A549 (cell line): ENCODE results near the gene PRKAG3. TPM values are rescaled to one million over a fixed set of nuclear protein-coding genes. Genes with fewer than 3 reads are reported as not detected.
A peak's percentile ranks its signal among the peaks of the same experiment; 100 is the strongest.

Experiments
- ATAC-seq, 2 experiments: fragments of 200-7000 bp in 1 of 2; fragments of >200 bp in 1 of 2; cut with Nextera tagmentation in 1 of 2; cut with Tn5 transposase in 1 of 2; 3 replicates each; pipeline versions ENCODE4 v1.8.0 to v1.9.1; 2018 to 2020; ENCODE audit warnings: mild to moderate bottlenecking in 1 of 2, moderate library complexity in 1 of 2
- CTCF ChIA-PET: fragments of 300-600 bp; sonication (Branson Sonifier 250); formaldehyde crosslinking; extraction: SDS; loops from one replicate; lab custom pipeline; 2021; ENCODE audit warnings: antibody characterized with exemption, inconsistent platforms; lab: Yijun Ruan, JAX
- POLR2A ChIA-PET: fragments of 350-600 bp; formaldehyde crosslinking; extraction: SDS; loops from one replicate; lab custom pipeline; 2021; ENCODE audit warnings: antibody characterized with exemption, inconsistent platforms; lab: Yijun Ruan, JAX
- DNase-seq, 2 experiments: peaks; one replicate each; pipeline versions ENCODE4 v3.0.0 to v3.0.0-alpha.2; 2011 to 2016; ENCODE audit warnings: low read depth in 1 of 2, low spot score in 1 of 2
- FAIRE-seq: peaks from 2 replicates; lab custom pipeline; 2011; peaks lifted over from hg19 to GRCh38; lab: Jason Lieb, UNC
- H3K27ac ChIP-seq, 2 experiments: fragments of >200 bp; sonication (Bioruptor Twin); formaldehyde crosslinking; 3 replicates each; pipeline ENCODE4 v1.5.1; 2016 to 2017
- H3K4me1 ChIP-seq: fragments of >200 bp; sonication (Bioruptor Twin); formaldehyde crosslinking; 3 replicates; pipeline ENCODE4 v1.6.1; 2016
- H3K4me2 ChIP-seq: fragments of >200 bp; sonication (Bioruptor Twin); formaldehyde crosslinking; 3 replicates; pipeline ENCODE4 v1.6.1; 2016
- H3K4me3 ChIP-seq: fragments of >200 bp; sonication (Bioruptor Twin); formaldehyde crosslinking; 3 replicates; pipeline ENCODE4 v1.5.1; 2016
- H3K9me3 ChIP-seq: fragments of >200 bp; sonication (Bioruptor Twin); formaldehyde crosslinking; 3 replicates; pipeline ENCODE4 v1.6.1; 2016
- CBX2 ChIP-seq: fragments of 200-600 bp; sonication (generic); IDR thresholded peaks from 2 replicates; pipeline ENCODE4 v1.6.1; 2016; ENCODE audit warnings: low read depth, mild to moderate bottlenecking, borderline replicate concordance
- CBX8 ChIP-seq: fragments of 200-600 bp; sonication (generic); IDR thresholded peaks from 2 replicates; pipeline ENCODE4 v1.6.1; 2016
- CHD4 ChIP-seq: fragments of 200-600 bp; sonication (generic); IDR thresholded peaks from 2 replicates; pipeline ENCODE4 v1.6.1; 2016; ENCODE audit warnings: antibody characterized with exemption, mild to moderate bottlenecking, borderline replicate concordance
- EP300 ChIP-seq, 2 experiments: fragments of >200 bp; sonication (Bioruptor Twin); formaldehyde crosslinking; IDR thresholded peaks; 2 replicates in 1 of 2; 3 replicates in 1 of 2; pipeline ENCODE4 v1.6.1; 2016 to 2017
- FOXS1 ChIP-seq: fragments of 250-450 bp; sonication (Bioruptor Pico); IDR thresholded peaks from 2 replicates; pipeline ENCODE4 v1.5.0; 2020; ENCODE audit warnings: mild to moderate bottlenecking, moderate library complexity
- HEYL ChIP-seq: fragments of 250-450 bp; sonication (Bioruptor Pico); IDR thresholded peaks from 2 replicates; pipeline ENCODE4 v1.8.0; 2021; ENCODE audit warnings: mild to moderate bottlenecking, moderate library complexity
- HOXB13 ChIP-seq: fragments of 250-450 bp; sonication (Bioruptor Pico); IDR thresholded peaks from 2 replicates; pipeline ENCODE4 v1.5.0; 2020; ENCODE audit warnings: low read depth, mild to moderate bottlenecking, moderate library complexity
- KDM1A ChIP-seq: fragments of 200-600 bp; sonication (generic); IDR thresholded peaks from 2 replicates; pipeline ENCODE4 v1.6.1; 2016; ENCODE audit warnings: low read depth, mild to moderate bottlenecking
- MAFK ChIP-seq: fragments of 450-650 bp; IDR thresholded peaks from 2 replicates; pipeline ENCODE4 v1.6.1; 2014; ENCODE audit not compliant: partially characterized antibody
- MAZ ChIP-seq: fragments of 150-350 bp; IDR thresholded peaks from 2 replicates; pipeline ENCODE4 v1.6.1; 2014; ENCODE audit warnings: antibody characterized with exemption, low read depth, low read length, borderline replicate concordance
- NPAS2 ChIP-seq: fragments of 250-450 bp; sonication (Bioruptor Pico); IDR thresholded peaks from 2 replicates; pipeline ENCODE4 v1.8.0; 2022; ENCODE audit warnings: mild to moderate bottlenecking, moderate library complexity, borderline replicate concordance
- RCOR1 ChIP-seq: fragments of 150-350 bp; IDR thresholded peaks from 2 replicates; pipeline ENCODE4 v1.6.1; 2014; ENCODE audit warnings: antibody characterized with exemption, low read length, low read depth
- RNF2 ChIP-seq: fragments of 200-600 bp; sonication (generic); IDR thresholded peaks from 2 replicates; pipeline ENCODE4 v1.6.1; 2016; ENCODE audit warnings: low read depth, mild to moderate bottlenecking, antibody characterized with exemption, moderate library complexity, borderline replicate concordance
- SREBF2 ChIP-seq: fragments of 450-650 bp; IDR thresholded peaks from 2 replicates; pipeline ENCODE4 v1.6.1; 2014; ENCODE audit warnings: mild to moderate bottlenecking, moderate library complexity
- ZC3H11A ChIP-seq: fragments of 450-650 bp; IDR thresholded peaks from 2 replicates; pipeline ENCODE4 v1.6.1; 2014; ENCODE audit warnings: antibody characterized with exemption, mild to moderate bottlenecking
- WGBS: methylation state at CpG from one replicate; pipeline ENCODE4 v1.1.6; 2017; ENCODE audit errors: missing lambda C conversion rate; 5-methylcytosine and 5-hydroxymethylcytosine counted together
- polyA plus RNA-seq, 4 experiments: library from polyadenylated mRNA; depleted of rRNA in 3 of 4; stranded (reverse); fragments of >200 nt; fragmentation: RNase III in 1 of 4; extraction: RNeasy Plus Mini Kit Qiagen cat#74134 plus additional on column Dnase treatment in 1 of 4; gene quantifications; 2 replicates in 3 of 4; 3 replicates in 1 of 4; pipeline ENCODE4 v1.2.3, GENCODE V29; 2011 to 2017
- TF ChIP-seq, protein P1 (sequence below): fragments of 250-450 bp; sonication (Bioruptor Pico); IDR thresholded peaks from 2 replicates; pipeline ENCODE4 v1.5.0; 2020; ENCODE audit warnings: low read depth, mild to moderate bottlenecking, moderate library complexity
- TF ChIP-seq, protein P2 (sequence below): fragments of >200 bp; sonication (Bioruptor Twin); formaldehyde crosslinking; IDR thresholded peaks from 3 replicates; pipeline ENCODE4 v1.6.1; 2016

Gene PRKAG3
- polyA plus RNA-seq, 2 of the 4 experiments (the other 2 are of a cell fraction) = not detected

DNA sequence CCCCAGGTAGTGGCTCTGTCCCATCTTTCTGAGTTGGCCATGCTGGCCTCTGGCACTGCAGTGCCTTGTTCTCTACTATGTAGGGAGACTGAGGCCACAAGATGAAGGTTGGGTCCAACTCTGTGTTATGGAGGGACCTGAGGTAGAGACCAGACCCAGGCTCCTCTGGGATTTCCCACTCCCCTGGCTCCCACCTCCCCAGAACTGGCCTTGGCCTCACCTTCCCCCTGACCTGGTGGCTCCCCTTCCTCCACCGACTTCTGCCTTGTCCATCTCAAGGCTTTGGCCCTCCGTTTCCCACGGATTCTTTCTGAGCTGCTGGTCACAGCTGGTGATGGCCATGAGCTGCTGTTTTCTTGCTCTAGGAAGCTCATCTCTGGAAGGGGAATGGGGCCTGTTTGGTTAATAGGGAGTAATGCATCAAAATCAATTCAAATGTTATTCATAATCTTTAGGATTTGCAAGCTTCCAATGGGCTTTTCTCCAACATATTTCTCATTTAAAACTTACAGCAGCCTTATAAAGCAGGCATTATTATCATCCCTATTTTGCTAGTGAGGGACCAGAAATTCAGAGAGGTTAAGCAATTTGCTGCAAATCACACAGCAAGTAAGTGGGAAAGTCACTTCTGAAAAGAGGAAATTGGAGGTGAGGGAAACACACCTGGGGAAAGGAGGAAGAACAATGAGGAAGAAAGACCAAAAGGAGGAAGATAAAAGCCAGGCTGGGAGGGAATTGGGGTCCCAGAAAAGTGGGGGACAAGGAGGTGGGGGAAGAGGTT is 887 bp downstream of the PRKAG3 start:
- no peak for ATAC-seq
- Histone ChIP-seq H3K4me3 (no peak overlapping the region), H3K4me2 (no peak overlapping the region), H3K9me3 (no peaks in the 10 kb centered on the region), H3K27ac (no peak overlapping the region), H3K4me1 (peaks cover 8% of the 10 kb centered on the region; the same call in 2 of the 3 replicates)
- no peak for FAIRE-seq
- POLR2A ChIA-PET = no interaction called here
- WGBS = 93% methylated on average over 3 of the region's 3 CpGs
- TF ChIP-seq KDM1A (0 out of 2 replicates have a peak, but pooled peaks have one; percentile 16), CBX8 (no peak)
- CTCF ChIA-PET = interaction anchor here (0.7 to 5.0 kb wide), 5 partner anchors 12 to 120 kb away, joined by 3 to 22 read pairs (median 5); partner anchors contain the start of gene TTLL4
- DNase-seq = no peak

DNA sequence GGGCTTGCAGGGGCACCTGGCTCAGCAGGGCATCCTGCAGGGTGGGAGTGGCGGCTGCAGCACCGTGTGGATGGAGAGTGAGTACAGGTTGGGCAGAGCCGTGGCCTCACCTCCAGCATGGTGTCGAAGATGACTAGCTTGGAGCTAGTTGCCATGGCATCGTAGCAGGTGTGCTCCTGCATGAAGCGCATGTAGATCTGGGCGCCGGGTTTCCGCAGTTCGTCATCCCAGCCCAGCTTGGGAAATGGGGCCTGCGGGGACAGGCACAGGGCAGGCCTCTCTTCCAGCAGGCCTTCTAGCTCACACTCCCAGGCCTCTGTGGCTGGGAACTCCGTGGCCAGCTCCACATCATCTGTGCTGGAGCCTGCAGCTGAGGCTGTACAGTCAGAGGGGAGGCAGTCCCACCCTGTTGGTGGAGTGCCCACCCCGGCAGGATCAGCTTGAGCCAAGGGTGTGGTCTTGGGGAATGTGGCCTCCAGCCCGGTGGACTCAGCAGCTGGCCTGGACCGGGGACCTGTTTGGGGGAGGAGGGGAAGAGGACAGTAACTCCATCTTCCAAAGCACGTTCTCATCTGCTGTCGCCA is 1.6 kb downstream of the PRKAG3 start:
- Histone ChIP-seq H3K27ac (no peak overlapping the region), H3K4me3 (no peak overlapping the region), H3K9me3 (no peaks in the 10 kb centered on the region), H3K4me2 (no peak overlapping the region), H3K4me1 (peaks cover 8% of the 10 kb centered on the region; the same call in 2 of the 3 replicates)
- ChIA-PET CTCF (interaction anchor here (1.0 to 2.6 kb wide), 4 partner anchors 13 to 120 kb away, joined by 3 to 8 read pairs (median 4); partner anchors contain the start of gene TTLL4), POLR2A (no interaction called here)
- DNase-seq = no peak
- no peak for FAIRE-seq
- TF ChIP-seq MAFK (no peak), HEYL (no peak), MAZ (no peak), RNF2 (no peak), CHD4 (no peak), RCOR1 (no peak), NPAS2 (CRISPR knock-in tag) (no peak), ZC3H11A (no peak), EP300 (IDR thresholded peaks at IDR 0.05) (no peak), FOXS1 (CRISPR knock-in tag) (no peak)
- TF ChIP-seq, protein P1, sequence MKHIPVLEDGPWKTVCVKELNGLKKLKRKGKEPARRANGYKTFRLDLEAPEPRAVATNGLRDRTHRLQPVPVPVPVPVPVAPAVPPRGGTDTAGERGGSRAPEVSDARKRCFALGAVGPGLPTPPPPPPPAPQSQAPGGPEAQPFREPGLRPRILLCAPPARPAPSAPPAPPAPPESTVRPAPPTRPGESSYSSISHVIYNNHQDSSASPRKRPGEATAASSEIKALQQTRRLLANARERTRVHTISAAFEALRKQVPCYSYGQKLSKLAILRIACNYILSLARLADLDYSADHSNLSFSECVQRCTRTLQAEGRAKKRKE = no peak
- no peak for ATAC-seq
- WGBS = 85% methylated on average over 16 of the region's 17 CpGs

DNA sequence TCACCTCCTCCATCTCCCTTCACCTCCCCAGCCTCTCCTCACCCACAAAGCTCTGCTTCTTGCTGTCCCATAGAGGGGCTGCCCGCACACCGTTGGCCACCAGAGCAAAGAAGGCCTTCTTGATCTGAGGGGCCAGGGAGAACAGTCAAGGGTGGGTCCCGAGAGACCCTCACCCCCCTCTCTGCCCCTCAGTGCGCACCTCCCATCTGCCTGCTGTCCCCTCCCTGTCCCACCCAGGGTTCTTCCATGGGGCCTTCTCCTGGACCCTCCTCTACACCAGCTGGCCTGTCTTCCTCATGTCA is 3.2 kb downstream of the PRKAG3 start:
- TF ChIP-seq HOXB13 (CRISPR knock-in tag) = no peak
- TF ChIP-seq, protein P2, sequence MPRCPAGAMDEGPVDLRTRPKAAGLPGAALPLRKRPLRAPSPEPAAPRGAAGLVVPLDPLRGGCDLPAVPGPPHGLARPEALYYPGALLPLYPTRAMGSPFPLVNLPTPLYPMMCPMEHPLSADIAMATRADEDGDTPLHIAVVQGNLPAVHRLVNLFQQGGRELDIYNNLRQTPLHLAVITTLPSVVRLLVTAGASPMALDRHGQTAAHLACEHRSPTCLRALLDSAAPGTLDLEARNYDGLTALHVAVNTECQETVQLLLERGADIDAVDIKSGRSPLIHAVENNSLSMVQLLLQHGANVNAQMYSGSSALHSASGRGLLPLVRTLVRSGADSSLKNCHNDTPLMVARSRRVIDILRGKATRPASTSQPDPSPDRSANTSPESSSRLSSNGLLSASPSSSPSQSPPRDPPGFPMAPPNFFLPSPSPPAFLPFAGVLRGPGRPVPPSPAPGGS = no peak
- TF ChIP-seq SREBF2 = no peak
- TF ChIP-seq CBX2 = no peak
- TF ChIP-seq, all 56 proteins: peak for 0
- Histone ChIP-seq H3K4me1 (peaks cover 8% of the 10 kb centered on the region; the same call in 2 of the 3 replicates), H3K4me2 (no peak overlapping the region), H3K9me3 (no peaks in the 10 kb centered on the region), H3K27ac (no peak overlapping the region), H3K4me3 (no peak overlapping the region)
- ChIA-PET CTCF (interaction anchor here (0.8 to 2.6 kb wide), 4 partner anchors 19 to 118 kb away, joined by 3 to 8 read pairs (median 4); partner anchors contain the start of gene TTLL4), POLR2A (no interaction called here)
- 55% methylated on average over 4 of the region's 4 CpGs for WGBS
- DNase-seq (no peak), FAIRE-seq (no peak), ATAC-seq (no peak)
